ENCODE data around the gene ERCC3.

Gene ERCC3

DNA sequence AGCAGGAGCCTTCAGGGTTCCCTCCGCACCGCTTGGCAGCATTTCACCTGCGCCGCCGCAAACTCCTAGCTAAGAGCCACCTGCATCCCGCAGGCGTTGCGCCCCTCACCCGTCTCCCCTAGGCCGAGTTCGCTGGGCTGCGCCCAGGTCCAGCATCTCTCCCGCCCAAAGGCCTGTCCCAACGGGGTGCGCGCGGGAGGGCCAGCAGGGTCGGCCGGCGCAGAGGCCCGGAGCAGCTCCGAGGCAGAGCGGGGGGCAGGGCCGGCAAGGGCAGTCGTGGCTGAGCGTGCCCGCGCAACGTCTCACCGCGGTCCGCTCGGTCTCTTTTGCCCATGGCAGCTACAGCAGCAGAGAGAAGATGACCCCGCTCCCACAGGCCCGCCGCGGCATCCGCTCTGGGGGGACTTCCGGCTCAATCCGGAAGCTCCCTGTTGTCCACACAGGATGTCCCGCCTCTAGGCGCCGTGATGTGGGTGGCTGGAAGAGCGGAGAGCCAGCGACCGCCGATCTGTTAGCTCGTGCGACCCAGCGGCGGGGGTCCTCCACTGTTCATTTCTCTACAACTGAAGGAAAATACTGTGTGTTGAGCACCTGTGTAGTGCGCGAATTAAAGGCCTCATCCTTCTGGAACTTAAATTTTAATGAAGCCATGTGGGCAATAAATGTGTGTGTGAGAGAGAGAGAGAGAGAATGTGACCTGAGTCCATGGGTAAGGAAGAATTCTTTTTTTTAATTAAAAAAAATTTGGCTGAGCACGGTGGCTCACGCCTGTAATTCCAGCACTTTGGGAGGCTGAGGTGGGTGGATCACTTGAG, at the start of gene ERCC3:
Gene ERCC3, minus strand, starts transcription at position 397 of the 815 bp plus-strand sequence. Its CDS starts 63 bp downstream, at position 334.
- peak within 1 kb of the TSS; percentile 98 for H3K4me3 ChIP-seq (ENCODE audit: control insufficient read depth, low read depth, low read length)
- no peak for TF ChIP-seq CTCF (IDR thresholded peaks at IDR 0.05; ENCODE audit: control insufficient read depth, insufficient read depth, low read depth, low read length, missing control alignments)
- peak; percentile 13 for DNase-seq (ENCODE audit: low read depth)

GRCh38 chr2:127343277-127343676, 49.3 kb upstream of the ERCC3 start:
- no peak for DNase-seq (ENCODE audit: low read depth)
- no peak overlapping the region for H3K4me3 ChIP-seq (ENCODE audit: control insufficient read depth, low read depth, low read length)
- no peak for TF ChIP-seq CTCF (IDR thresholded peaks at IDR 0.05; ENCODE audit: control insufficient read depth, insufficient read depth, low read depth, low read length, missing control alignments)

DNA sequence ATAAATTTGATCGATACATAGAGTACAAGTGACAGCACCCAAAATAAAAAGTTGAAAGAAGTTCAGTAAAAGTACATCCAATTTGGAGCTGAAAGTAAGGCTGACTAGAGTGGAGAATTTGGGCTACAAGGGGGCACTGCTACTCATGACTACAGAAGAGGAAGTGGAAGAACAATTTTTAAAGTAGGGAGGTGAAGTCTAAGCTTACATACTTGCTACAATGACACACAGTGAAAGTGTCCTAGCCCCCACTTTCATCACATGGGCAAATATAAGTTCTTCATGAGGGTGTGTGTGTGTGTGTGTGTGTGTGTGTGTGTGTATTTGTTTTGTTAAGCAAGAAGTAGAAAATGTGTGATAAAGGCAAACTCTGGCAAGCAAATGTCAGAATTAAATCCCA, 48.2 kb upstream of the ERCC3 start:
- TF ChIP-seq CTCF (IDR thresholded peaks at IDR 0.05; ENCODE audit: control insufficient read depth, insufficient read depth, low read depth, low read length, missing control alignments), result no peak
- DNase-seq (ENCODE audit: low read depth), result no peak
- H3K4me3 ChIP-seq (ENCODE audit: control insufficient read depth, low read depth, low read length), result no peak overlapping the region

- TF ChIP-seq CTCF (IDR thresholded peaks at IDR 0.05; ENCODE audit: control insufficient read depth, insufficient read depth, low read depth, low read length, missing control alignments), result no peak
- no peak for DNase-seq (ENCODE audit: low read depth)
- no peak overlapping the region for H3K4me3 ChIP-seq (ENCODE audit: control insufficient read depth, low read depth, low read length)
These were observed 38.4 kb upstream of the ERCC3 start for GRCh38 chr2:127332335-127332734.

DNA sequence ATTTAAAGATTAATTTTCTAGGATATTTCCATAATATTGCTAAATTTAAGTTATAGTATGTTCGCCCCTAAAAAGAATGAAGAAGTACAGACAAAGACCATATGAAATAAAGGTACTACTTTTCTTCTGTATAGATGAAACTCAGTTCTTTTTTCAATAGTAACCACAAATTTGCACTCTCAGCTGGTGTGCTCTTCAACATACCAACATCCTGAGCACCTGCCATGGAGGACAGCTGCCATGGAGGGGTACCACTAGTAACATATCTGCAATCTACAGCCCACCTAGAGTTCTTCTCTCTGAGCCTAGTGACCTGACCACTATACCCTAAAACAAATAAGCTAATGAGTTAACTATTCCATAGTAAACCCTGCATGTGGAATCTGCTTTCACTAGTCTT, 36.8 kb upstream of the ERCC3 start:
- TF ChIP-seq CTCF (IDR thresholded peaks at IDR 0.05; ENCODE audit: control insufficient read depth, insufficient read depth, low read depth, low read length, missing control alignments), result no peak
- no peak overlapping the region for H3K4me3 ChIP-seq (ENCODE audit: control insufficient read depth, low read depth, low read length)
- DNase-seq (ENCODE audit: low read depth), result no peak

- H3K4me3 ChIP-seq (ENCODE audit: control insufficient read depth, low read depth, low read length), result no peak overlapping the region
- TF ChIP-seq CTCF (IDR thresholded peaks at IDR 0.05; ENCODE audit: control insufficient read depth, insufficient read depth, low read depth, low read length, missing control alignments), result no peak
- no peak for DNase-seq (ENCODE audit: low read depth)
These were observed 32.5 kb upstream of the ERCC3 start for GRCh38 chr2:127326289-127326945.

Data from AG09309 (cell line).